ENCODE measurements around the gene CAPN15. TPM values are rescaled to one million over a fixed set of nuclear protein-coding genes. Genes with fewer than 3 reads are reported as not detected.
"Not testable (repeated sequence)": the region's sequence is repeated elsewhere in the genome, so short reads cannot be mapped to it uniquely, and the experiment has no call there.

CAPN15 gene
- total and polyA plus RNA-seq, 7 experiments from 2014 or later: 3.2 to 89.8 (median 52.8) TPM

- intact Hi-C loops (cut with micrococcal nuclease); H3K27me3 Mint-ChIP-seq; H3K36me3 Mint-ChIP-seq; CTCF ChIA-PET; H3K4me1 Mint-ChIP-seq; H3K36me3 ChIP-seq (ENCODE audit: control insufficient read depth in 2 of 3, insufficient read depth in 3 of 3, low read length in 3 of 3); H3K27ac Mint-ChIP-seq; H3K27ac ChIP-seq (ENCODE audit: low read depth, low read length); H3K9me3 ChIP-seq (ENCODE audit: control insufficient read depth in 2 of 3, low read length in 3 of 3); H3K4me3 ChIP-seq (ENCODE audit: low read length); ATAC-seq; H3K4me1 ChIP-seq (ENCODE audit: control insufficient read depth in 2 of 2, insufficient read depth in 2 of 2, low read length in 2 of 2); H3K27me3 ChIP-seq (ENCODE audit: control insufficient read depth in 2 of 2, insufficient read depth in 2 of 2, low read length in 2 of 2); H3K9me3 Mint-ChIP-seq; H3K4me3 Mint-ChIP-seq; DNase-seq: not testable (repeated sequence)
- POLR2A ChIA-PET: interaction anchor here (1.4 kb wide), 1 partner anchor 23 kb away, joined by 3 read pairs; no protein-coding TSS in a partner anchor
Observed at GRCh38 chr16:507527-507926, 20.0 kb upstream of the CAPN15 start.

GRCh38 chr16:507996-508395 is 19.5 kb upstream of the CAPN15 start:
- intact Hi-C loops (cut with micrococcal nuclease): no loop called here
- Mint-ChIP-seq H3K4me3 (no peak overlapping the region), H3K9me3 (peaks cover 0 to 2% (median 0%) of the 10 kb centered on the region in 11 donors), H3K27me3 (no peaks in the 10 kb centered on the region), H3K36me3 (no peaks in the 10 kb centered on the region), H3K27ac (no peak overlapping the region), H3K4me1 (peaks cover 0 to 3% (median 0%) of the 10 kb centered on the region in 7 donors)
- H3K27ac ChIP-seq (ENCODE audit: low read depth, low read length): no peak overlapping the region
- no peaks in the 10 kb centered on the region for H3K9me3 ChIP-seq (ENCODE audit: control insufficient read depth in 2 of 3, low read length in 3 of 3)
- no peak for ATAC-seq
- H3K4me1 ChIP-seq (ENCODE audit: control insufficient read depth in 2 of 2, insufficient read depth in 2 of 2, low read length in 2 of 2): no peaks in the 10 kb centered on the region
- ChIA-PET CTCF (no interaction called here), POLR2A (interaction anchor here (1.4 kb wide), 1 partner anchor 23 kb away, joined by 3 read pairs; no protein-coding TSS in a partner anchor)
- H3K4me3 ChIP-seq (ENCODE audit: low read length): no peak overlapping the region
- no peak for DNase-seq
- no peaks in the 10 kb centered on the region for H3K36me3 ChIP-seq (ENCODE audit: control insufficient read depth in 2 of 3, insufficient read depth in 3 of 3, low read length in 3 of 3)
- no peaks in the 10 kb centered on the region for H3K27me3 ChIP-seq (ENCODE audit: control insufficient read depth in 2 of 2, insufficient read depth in 2 of 2, low read length in 2 of 2)

- Mint-ChIP-seq H3K4me3 (no peak overlapping the region), H3K27ac (no peak overlapping the region)
- POLR2A ChIA-PET: interaction anchor here (1.4 kb wide), 1 partner anchor 22 kb away, joined by 3 read pairs; no protein-coding TSS in a partner anchor
Observed at GRCh38 chr16:508884-509736, 18.4 kb upstream of the CAPN15 start.

DNA sequence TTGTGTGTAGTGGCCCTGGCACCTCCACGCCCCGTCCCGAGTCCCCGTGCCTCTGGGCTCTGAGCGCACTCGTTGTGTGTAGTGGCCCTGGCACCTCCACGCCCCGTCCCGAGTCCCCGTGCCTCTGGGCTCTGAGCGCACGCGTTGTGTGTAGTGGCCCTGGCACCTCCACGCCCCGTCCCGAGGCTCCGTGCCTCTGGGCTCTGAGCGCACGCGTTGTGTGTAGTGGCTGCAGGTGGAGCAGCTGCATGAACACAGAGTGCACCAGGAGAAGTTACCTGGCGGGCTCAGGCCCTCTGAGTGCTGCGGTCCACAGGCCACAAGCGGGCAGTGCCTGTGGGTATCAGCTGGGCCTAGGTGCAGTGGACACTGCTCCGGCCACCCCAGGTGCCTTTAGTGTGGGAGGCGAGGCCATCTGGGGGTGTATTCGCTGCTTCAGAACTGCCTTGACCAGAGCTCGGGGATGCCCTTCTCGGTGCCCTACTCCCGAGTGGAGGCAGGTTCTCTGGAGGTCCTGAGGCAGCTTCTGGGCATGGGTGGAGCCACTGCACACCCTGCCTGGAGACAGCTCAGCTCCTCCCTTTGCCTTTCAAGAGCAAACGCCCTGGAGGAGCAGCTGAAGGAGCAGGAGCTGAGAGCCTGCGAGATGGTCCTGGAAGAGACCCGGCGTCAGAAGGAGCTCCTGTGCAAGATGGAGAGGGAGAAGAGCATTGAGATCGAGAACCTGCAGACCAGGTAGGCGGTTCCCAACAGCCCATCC is 17.3 kb upstream of the CAPN15 start:
- Histone ChIP-seq H3K27me3 (ENCODE audit: control insufficient read depth in 2 of 2, insufficient read depth in 2 of 2, low read length in 2 of 2) (no peaks in the 10 kb centered on the region), H3K4me1 (ENCODE audit: control insufficient read depth in 2 of 2, insufficient read depth in 2 of 2, low read length in 2 of 2) (no peaks in the 10 kb centered on the region), H3K4me3 (ENCODE audit: low read length) (no peak overlapping the region), H3K36me3 (ENCODE audit: control insufficient read depth in 2 of 3, insufficient read depth in 3 of 3, low read length in 3 of 3) (peaks cover 0 to 6% (median 0%) of the 10 kb centered on the region in 3 experiments), H3K27ac (ENCODE audit: low read depth, low read length) (no peak overlapping the region), H3K9me3 (ENCODE audit: control insufficient read depth in 2 of 3, low read length in 3 of 3) (no peaks in the 10 kb centered on the region)
- no peaks in the 10 kb centered on the region for H3K27me3 Mint-ChIP-seq
- H3K27ac Mint-ChIP-seq: no peak overlapping the region
- H3K4me3 Mint-ChIP-seq: no peak overlapping the region
- CTCF ChIA-PET: no interaction called here
- DNase-seq: no peak
- intact Hi-C loops (cut with micrococcal nuclease): no loop called here
- H3K36me3 Mint-ChIP-seq: peaks cover 0 to 6% (median 0%) of the 10 kb centered on the region in 5 donors
- peaks cover 0 to 2% (median 0%) of the 10 kb centered on the region in 11 donors for H3K9me3 Mint-ChIP-seq
- ATAC-seq: no peak
- POLR2A ChIA-PET: no interaction called here
- peaks cover 0 to 5% (median 0%) of the 10 kb centered on the region in 7 donors for H3K4me1 Mint-ChIP-seq

More at GRCh38 chr16:508884-509736, 18.4 kb upstream of the CAPN15 start:
- Mint-ChIP-seq H3K4me1 (peaks cover 0 to 3% (median 0%) of the 10 kb centered on the region in 7 donors), H3K36me3 (no peaks in the 10 kb centered on the region), H3K27me3 (no peaks in the 10 kb centered on the region), H3K9me3 (peaks cover 0 to 2% (median 0%) of the 10 kb centered on the region in 11 donors)
- H3K27ac ChIP-seq (ENCODE audit: low read depth, low read length): no peak overlapping the region
- no peaks in the 10 kb centered on the region for H3K9me3 ChIP-seq (ENCODE audit: control insufficient read depth in 2 of 3, low read length in 3 of 3)
- H3K4me3 ChIP-seq (ENCODE audit: low read length): no peak overlapping the region
- CTCF ChIA-PET: no interaction called here
- no peaks in the 10 kb centered on the region for H3K4me1 ChIP-seq (ENCODE audit: control insufficient read depth in 2 of 2, insufficient read depth in 2 of 2, low read length in 2 of 2)
- intact Hi-C loops (cut with micrococcal nuclease): no loop called here
- DNase-seq (no peak), ATAC-seq (no peak)
- H3K27me3 ChIP-seq (ENCODE audit: control insufficient read depth in 2 of 2, insufficient read depth in 2 of 2, low read length in 2 of 2): no peaks in the 10 kb centered on the region
- H3K36me3 ChIP-seq (ENCODE audit: control insufficient read depth in 2 of 3, insufficient read depth in 3 of 3, low read length in 3 of 3): no peaks in the 10 kb centered on the region

GRCh38 chr16:512802-513201 is 14.7 kb upstream of the CAPN15 start:
- DNase-seq (no peak), ATAC-seq (no peak)
- Histone ChIP-seq H3K27ac (ENCODE audit: low read depth, low read length) (no peak overlapping the region), H3K9me3 (ENCODE audit: control insufficient read depth in 2 of 3, low read length in 3 of 3) (no peaks in the 10 kb centered on the region), H3K4me3 (ENCODE audit: low read length) (no peak overlapping the region), H3K4me1 (ENCODE audit: control insufficient read depth in 2 of 2, insufficient read depth in 2 of 2, low read length in 2 of 2) (no peaks in the 10 kb centered on the region), H3K36me3 (ENCODE audit: control insufficient read depth in 2 of 3, insufficient read depth in 3 of 3, low read length in 3 of 3) (peaks cover 0 to 13% (median 0%) of the 10 kb centered on the region in 3 experiments), H3K27me3 (ENCODE audit: control insufficient read depth in 2 of 2, insufficient read depth in 2 of 2, low read length in 2 of 2) (no peaks in the 10 kb centered on the region)
- Mint-ChIP-seq H3K4me3 (no peak overlapping the region), H3K27me3 (no peaks in the 10 kb centered on the region), H3K4me1 (peaks cover 0 to 5% (median 0%) of the 10 kb centered on the region in 7 donors), H3K27ac (no peak overlapping the region), H3K9me3 (no peaks in the 10 kb centered on the region), H3K36me3 (peaks cover 0 to 7% (median 0%) of the 10 kb centered on the region in 5 donors)
- ChIA-PET POLR2A (interaction anchor here (0.6 kb wide), 1 partner anchor 13 kb away, joined by 3 read pairs; no protein-coding TSS in a partner anchor), CTCF (interaction anchor here (0.6 kb wide), 1 partner anchor 13 kb away, joined by 3 read pairs; no protein-coding TSS in a partner anchor)
- intact Hi-C loops (cut with micrococcal nuclease): no loop called here

- POLR2A ChIA-PET: no interaction called here
- H3K4me1 ChIP-seq (ENCODE audit: control insufficient read depth in 2 of 2, insufficient read depth in 2 of 2, low read length in 2 of 2): no peaks in the 10 kb centered on the region
- H3K27me3 ChIP-seq (ENCODE audit: control insufficient read depth in 2 of 2, insufficient read depth in 2 of 2, low read length in 2 of 2): no peaks in the 10 kb centered on the region
- intact Hi-C loops (cut with micrococcal nuclease): no loop called here
- ATAC-seq (no peak), DNase-seq (no peak)
- Mint-ChIP-seq H3K27ac (no peak overlapping the region), H3K27me3 (no peaks in the 10 kb centered on the region), H3K36me3 (peaks cover 0 to 7% (median 0%) of the 10 kb centered on the region in 5 donors), H3K9me3 (no peaks in the 10 kb centered on the region), H3K4me1 (peaks cover 0 to 5% (median 0%) of the 10 kb centered on the region in 7 donors), H3K4me3 (no peak overlapping the region)
- no peaks in the 10 kb centered on the region for H3K9me3 ChIP-seq (ENCODE audit: control insufficient read depth in 2 of 3, low read length in 3 of 3)
- H3K27ac ChIP-seq (ENCODE audit: low read depth, low read length): no peak overlapping the region
- peaks cover 0 to 13% (median 0%) of the 10 kb centered on the region in 3 experiments for H3K36me3 ChIP-seq (ENCODE audit: control insufficient read depth in 2 of 3, insufficient read depth in 3 of 3, low read length in 3 of 3)
- H3K4me3 ChIP-seq (ENCODE audit: low read length): no peak overlapping the region
- CTCF ChIA-PET: no interaction called here
Observed at GRCh38 chr16:513950-514349, 13.6 kb upstream of the CAPN15 start.

Measured in naive thymus-derived CD4-positive, alpha-beta T cell (primary cell).